Stimulated activated CD8-positive, alpha-beta memory T cell treated with anti-CD3 and anti-CD28 coated beads, Interleukin-2, amount 100 ng/mL, for 1 hour (primary cell): ENCODE measurements around the gene TDG.
"Not testable (repeated sequence)": the region's sequence is repeated elsewhere in the genome, so short reads cannot be mapped to it uniquely, and the experiment has no call there.

Experiments
- DNase-seq, 2 donors: peaks; one replicate each; pipeline ENCODE4 v3.0.0-alpha.2; 2020; ENCODE audit warnings: low read depth in 2 of 2

TDG gene

GRCh38 chr12:103960616-103961227, 5.0 kb upstream of the TDG start:
- DNase-seq = no peak

GRCh38 chr12:103962493-103962892, 3.2 kb upstream of the TDG start:
- no peak for DNase-seq

- DNase-seq = no peak
These were observed 867 bp upstream of the TDG start for GRCh38 chr12:103964805-103965204.

- DNase-seq = no peak
These were observed 450 bp upstream of the TDG start for GRCh38 chr12:103965255-103965589.

GRCh38 chr12:103966736-103967135, 1.1 kb downstream of the TDG start:
- no peak for DNase-seq

- DNase-seq = no peak
These were observed 3.7 kb downstream of the TDG start for GRCh38 chr12:103969391-103969790.

- DNase-seq = no peak
These were observed 8.2 kb downstream of the TDG start for GRCh38 chr12:103973909-103974308.

- DNase-seq = no peak
These were observed 9.7 kb downstream of the TDG start for GRCh38 chr12:103975368-103975767.

GRCh38 chr12:103978384-103978982, 12.8 kb downstream of the TDG start:
- DNase-seq = no peak

- no peak for DNase-seq
These were observed 21.2 kb downstream of the TDG start for GRCh38 chr12:103986829-103987228.

- DNase-seq = no peak
These were observed 28.6 kb downstream of the TDG start for GRCh38 chr12:103994235-103994634.

GRCh38 chr12:103996595-103996994, 30.9 kb downstream of the TDG start:
- DNase-seq = no peak

- no peak for DNase-seq
These were observed 31.7 kb downstream of the TDG start for GRCh38 chr12:103997286-103997900.

GRCh38 chr12:103998976-103999375, 33.3 kb downstream of the TDG start:
- DNase-seq = no peak

GRCh38 chr12:104000807-104001434, 35.2 kb downstream of the TDG start:
- no peak for DNase-seq

GRCh38 chr12:104002686-104003085, 37.0 kb downstream of the TDG start:
- DNase-seq = no peak

- no peak for DNase-seq
These were observed 37.9 kb downstream of the TDG start for GRCh38 chr12:104003596-104003995.

- no peak for DNase-seq
These were observed 41.3 kb downstream of the TDG start for GRCh38 chr12:104006929-104007328.

GRCh38 chr12:104010121-104010520, 44.4 kb downstream of the TDG start:
- no peak for DNase-seq

- DNase-seq = no peak
These were observed 45.0 kb downstream of the TDG start for GRCh38 chr12:104010606-104011169.

- DNase-seq = no peak
These were observed 45.6 kb downstream of the TDG start for GRCh38 chr12:104011253-104011652.

- DNase-seq = no peak
These were observed 46.7 kb downstream of the TDG start for GRCh38 chr12:104012331-104012730.

- not testable (repeated sequence) for DNase-seq
These were observed 56.2 kb downstream of the TDG start for GRCh38 chr12:104021862-104022261.
